HL-60 (cell line): Measurements from ENCODE around the gene PEX10.

Experiments used
- DNase-seq, 2 experiments: peaks; one replicate each; pipeline ENCODE4 v3.0.0-alpha.2; 2010 to 2020; ENCODE audit warnings: low read depth in 1 of 2, low spot score in 1 of 2
- H3K27ac ChIP-seq: fragments of 250-450 bp; sonication (Bioruptor Pico); replicated peaks from 2 replicates; pipeline ENCODE4 v1.5.1; 2020; ENCODE audit warnings: mild to moderate bottlenecking, moderate library complexity
- H3K27me3 ChIP-seq: fragments of 250-450 bp; sonication (Bioruptor Pico); 2 replicates; pipeline ENCODE4 v1.5.1; 2021; ENCODE audit warnings: mild to moderate bottlenecking, moderate library complexity; ENCODE audit not compliant: insufficient read depth, poor library complexity, severe bottlenecking
- H3K4me3 ChIP-seq: replicated peaks from 2 replicates; pipeline ENCODE4 v1.5.1; 2011; ENCODE audit warnings: mild to moderate bottlenecking, control low read depth, low read length; ENCODE audit not compliant: insufficient read depth
- GABPA ChIP-seq: IDR thresholded peaks from 2 replicates; pipeline ENCODE4 v1.6.1; 2012; ENCODE audit warnings: low read depth
- POLR2AphosphoS5 ChIP-seq: IDR thresholded peaks from 2 replicates; pipeline ENCODE4 v1.6.1; 2012; ENCODE audit warnings: low read depth
- SPI1 ChIP-seq: IDR thresholded peaks from 2 replicates; pipeline ENCODE4 v1.6.1; 2012; ENCODE audit warnings: low read depth, mild to moderate bottlenecking, borderline replicate concordance
- TF ChIP-seq, protein P1 (sequence below): IDR thresholded peaks from one replicate; pipeline ENCODE4 v1.5.1; 2011; ENCODE audit warnings: low read length, control low read depth, inconsistent platforms; ENCODE audit not compliant: insufficient read depth
- TF ChIP-seq, protein P2 (sequence below): IDR thresholded peaks from 2 replicates; pipeline ENCODE4 v1.6.1; 2012; ENCODE audit warnings: low read depth; ENCODE audit not compliant: insufficient replicate concordance

PEX10 gene

DNA sequence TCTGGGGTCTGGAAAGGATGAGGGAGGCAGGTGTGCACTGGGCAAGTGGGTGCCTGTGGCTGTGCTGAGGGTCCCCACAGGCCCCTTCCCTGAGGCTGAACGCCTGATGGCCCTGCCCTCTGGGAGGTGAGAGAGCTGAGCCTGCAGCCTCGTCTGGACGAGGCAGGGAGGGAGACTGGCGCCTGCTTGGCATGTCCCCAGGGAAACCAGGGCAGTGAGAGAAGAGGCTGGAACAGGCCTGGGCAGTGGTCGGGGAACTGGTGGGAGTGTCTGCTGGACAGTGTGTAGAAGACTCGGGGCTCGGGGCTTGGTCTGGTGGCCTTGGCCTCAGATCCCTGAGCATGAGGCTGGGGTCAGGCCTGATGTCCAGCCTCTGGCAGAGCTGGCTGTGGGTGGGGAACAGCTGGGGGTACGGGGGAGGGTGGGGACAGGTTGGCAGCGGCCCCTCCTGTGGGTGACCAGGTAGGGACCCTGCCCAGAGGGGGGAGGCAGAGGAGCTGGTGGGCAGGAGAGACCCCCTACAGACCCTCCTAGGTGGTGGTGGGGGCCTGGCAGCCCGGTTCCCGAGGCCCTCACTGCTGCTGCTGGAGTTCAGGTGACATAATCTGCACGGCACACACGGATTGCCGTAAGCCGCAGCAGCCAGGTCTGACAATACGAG, 32.9 kb upstream of the PEX10 start:
- no peak overlapping the region for H3K4me3 ChIP-seq
- H3K27me3 ChIP-seq, result peaks cover 49% of the 10 kb centered on the region
- DNase-seq, result no peak
- no peak for TF ChIP-seq POLR2AphosphoS5
- no peak overlapping the region for H3K27ac ChIP-seq

DNA sequence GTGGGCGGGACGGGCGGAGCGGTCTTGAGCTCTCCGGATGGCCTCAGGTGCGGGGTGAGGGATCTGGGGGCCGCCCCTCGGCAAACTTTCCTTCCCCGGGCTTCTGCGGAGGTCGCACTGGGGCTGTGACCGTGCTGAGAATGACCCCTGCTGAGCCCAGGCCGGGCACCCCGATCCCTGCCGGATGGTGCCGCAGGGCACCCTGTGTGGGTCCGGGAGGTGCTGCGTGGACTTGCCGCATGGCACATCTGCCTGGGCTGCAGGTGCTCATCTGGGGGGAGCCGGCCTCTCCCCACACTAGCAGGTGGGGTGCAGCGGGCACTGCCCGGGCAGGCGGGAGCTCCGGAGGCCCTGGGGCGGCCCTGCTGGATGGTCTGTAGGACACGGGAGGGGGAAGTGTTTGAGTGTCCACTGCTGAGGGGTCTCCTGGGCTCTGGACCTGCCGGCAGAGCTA, 31.8 kb upstream of the PEX10 start:
- Histone ChIP-seq H3K27ac (no peak overlapping the region), H3K27me3 (peaks cover 49% of the 10 kb centered on the region), H3K4me3 (no peak overlapping the region)
- no peak for DNase-seq
- TF ChIP-seq GABPA, result no peak
- TF ChIP-seq, protein P1, sequence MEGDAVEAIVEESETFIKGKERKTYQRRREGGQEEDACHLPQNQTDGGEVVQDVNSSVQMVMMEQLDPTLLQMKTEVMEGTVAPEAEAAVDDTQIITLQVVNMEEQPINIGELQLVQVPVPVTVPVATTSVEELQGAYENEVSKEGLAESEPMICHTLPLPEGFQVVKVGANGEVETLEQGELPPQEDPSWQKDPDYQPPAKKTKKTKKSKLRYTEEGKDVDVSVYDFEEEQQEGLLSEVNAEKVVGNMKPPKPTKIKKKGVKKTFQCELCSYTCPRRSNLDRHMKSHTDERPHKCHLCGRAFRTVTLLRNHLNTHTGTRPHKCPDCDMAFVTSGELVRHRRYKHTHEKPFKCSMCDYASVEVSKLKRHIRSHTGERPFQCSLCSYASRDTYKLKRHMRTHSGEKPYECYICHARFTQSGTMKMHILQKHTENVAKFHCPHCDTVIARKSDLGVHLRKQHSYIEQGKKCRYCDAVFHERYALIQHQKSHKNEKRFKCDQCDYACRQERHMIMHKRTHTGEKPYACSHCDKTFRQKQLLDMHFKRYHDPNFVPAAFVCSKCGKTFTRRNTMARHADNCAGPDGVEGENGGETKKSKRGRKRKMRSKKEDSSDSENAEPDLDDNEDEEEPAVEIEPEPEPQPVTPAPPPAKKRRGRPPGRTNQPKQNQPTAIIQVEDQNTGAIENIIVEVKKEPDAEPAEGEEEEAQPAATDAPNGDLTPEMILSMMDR, result no peak
- no peak for TF ChIP-seq SPI1
- TF ChIP-seq POLR2AphosphoS5, result no peak
- TF ChIP-seq, protein P2, sequence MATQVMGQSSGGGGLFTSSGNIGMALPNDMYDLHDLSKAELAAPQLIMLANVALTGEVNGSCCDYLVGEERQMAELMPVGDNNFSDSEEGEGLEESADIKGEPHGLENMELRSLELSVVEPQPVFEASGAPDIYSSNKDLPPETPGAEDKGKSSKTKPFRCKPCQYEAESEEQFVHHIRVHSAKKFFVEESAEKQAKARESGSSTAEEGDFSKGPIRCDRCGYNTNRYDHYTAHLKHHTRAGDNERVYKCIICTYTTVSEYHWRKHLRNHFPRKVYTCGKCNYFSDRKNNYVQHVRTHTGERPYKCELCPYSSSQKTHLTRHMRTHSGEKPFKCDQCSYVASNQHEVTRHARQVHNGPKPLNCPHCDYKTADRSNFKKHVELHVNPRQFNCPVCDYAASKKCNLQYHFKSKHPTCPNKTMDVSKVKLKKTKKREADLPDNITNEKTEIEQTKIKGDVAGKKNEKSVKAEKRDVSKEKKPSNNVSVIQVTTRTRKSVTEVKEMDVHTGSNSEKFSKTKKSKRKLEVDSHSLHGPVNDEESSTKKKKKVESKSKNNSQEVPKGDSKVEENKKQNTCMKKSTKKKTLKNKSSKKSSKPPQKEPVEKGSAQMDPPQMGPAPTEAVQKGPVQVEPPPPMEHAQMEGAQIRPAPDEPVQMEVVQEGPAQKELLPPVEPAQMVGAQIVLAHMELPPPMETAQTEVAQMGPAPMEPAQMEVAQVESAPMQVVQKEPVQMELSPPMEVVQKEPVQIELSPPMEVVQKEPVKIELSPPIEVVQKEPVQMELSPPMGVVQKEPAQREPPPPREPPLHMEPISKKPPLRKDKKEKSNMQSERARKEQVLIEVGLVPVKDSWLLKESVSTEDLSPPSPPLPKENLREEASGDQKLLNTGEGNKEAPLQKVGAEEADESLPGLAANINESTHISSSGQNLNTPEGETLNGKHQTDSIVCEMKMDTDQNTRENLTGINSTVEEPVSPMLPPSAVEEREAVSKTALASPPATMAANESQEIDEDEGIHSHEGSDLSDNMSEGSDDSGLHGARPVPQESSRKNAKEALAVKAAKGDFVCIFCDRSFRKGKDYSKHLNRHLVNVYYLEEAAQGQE, result no peak

DNA sequence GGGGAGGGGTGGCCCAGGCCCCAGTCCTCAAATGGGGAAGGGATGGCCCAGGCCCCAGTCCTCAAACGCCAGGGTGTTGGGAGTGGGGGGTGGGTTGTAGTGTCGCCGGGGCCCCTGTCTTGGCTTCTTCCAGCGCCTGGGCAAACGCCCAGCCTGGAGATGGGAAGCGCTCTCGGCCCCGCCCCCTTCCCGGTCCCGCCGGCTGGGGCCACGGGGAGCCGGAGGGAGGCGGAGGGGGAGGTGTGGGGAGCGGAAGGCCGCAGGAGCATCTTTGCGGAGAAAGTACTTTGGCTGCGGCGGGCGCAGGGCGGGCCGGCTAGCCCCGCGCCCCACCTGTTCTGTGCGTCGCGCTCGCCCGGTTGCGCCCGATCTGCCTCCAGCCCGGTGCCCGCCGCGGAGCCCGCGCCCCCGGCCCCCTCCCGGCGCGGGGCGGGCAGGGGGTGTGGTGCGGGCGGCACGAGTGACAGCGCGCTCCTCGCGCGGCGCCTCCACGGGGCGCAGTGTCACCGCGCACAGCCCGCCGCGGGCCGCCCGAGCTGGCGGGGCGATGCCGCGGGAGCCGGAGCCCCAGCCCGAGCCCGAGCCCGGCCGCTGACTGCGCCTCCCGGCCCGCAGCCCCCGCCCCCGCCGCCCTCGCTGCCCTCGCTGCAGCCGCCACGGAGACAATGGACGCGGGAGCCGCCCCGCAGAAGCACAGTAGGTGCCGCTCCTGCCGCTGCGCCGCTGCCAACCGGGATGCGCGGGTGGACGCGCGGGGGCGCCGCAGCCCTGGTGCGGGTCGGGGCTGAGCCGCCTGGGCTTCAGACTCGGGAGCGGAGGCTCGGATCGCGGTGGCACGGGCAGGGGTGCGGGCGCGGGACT, 31.1 kb upstream of the PEX10 start:
- Histone ChIP-seq H3K4me3 (no peak overlapping the region), H3K27ac (no peak overlapping the region), H3K27me3 (peaks cover 47% of the 10 kb centered on the region)
- no peak for DNase-seq
- TF ChIP-seq, protein P1, result no peak
- TF ChIP-seq GABPA, result no peak
- TF ChIP-seq SPI1, result no peak
- TF ChIP-seq, protein P2, result no peak
- TF ChIP-seq POLR2AphosphoS5, result no peak

DNA sequence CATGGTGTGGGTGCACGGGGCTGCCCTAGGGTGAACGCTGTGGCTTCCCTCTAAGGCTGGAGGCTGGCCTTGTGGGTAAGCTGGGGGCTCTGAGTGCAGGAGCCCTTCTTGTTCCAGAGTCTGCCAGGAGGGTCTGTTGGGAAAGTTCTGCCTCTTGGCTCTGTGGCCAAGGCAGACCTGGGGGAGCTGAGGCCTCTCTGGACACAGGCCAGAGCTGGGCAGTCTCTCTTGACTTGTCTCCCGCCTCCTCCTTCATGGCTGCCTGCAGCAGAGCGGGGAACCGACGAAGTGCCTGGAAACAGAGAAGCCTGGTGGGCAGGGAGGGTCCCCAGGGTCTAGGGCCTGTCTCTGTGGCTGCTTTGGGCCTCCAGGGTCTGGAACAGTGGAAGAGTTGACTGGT, 30.3 kb upstream of the PEX10 start:
- H3K4me3 ChIP-seq, result no peak overlapping the region
- TF ChIP-seq GABPA (no peak), POLR2AphosphoS5 (no peak)
- TF ChIP-seq, protein P1, result no peak
- TF ChIP-seq, protein P2, result no peak
- H3K27ac ChIP-seq, result no peak overlapping the region
- peaks cover 42% of the 10 kb centered on the region for H3K27me3 ChIP-seq
- no peak for DNase-seq
